ENCODE measurements around the gene CFTR. TPM values are rescaled to one million over a fixed set of nuclear protein-coding genes. Genes with fewer than 3 reads are reported as not detected.

CFTR gene
- total RNA-seq, 2 experiments from 2014 or later = not detected

DNA sequence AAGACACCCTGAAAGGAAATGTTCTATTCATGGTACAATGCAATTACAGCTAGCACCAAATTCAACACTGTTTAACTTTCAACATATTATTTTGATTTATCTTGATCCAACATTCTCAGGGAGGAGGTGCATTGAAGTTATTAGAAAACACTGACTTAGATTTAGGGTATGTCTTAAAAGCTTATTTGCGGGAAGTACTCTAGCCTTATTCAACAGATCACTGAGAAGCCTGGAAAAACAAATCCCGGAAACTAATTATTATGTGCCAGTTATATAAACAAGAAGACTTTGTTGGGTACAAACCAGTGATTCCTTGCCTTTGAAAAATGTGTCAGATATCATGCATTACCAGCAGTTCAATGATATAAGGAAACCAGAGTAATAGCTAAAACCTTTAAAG lies 160.1 kb downstream of the CFTR start:
- ChIA-PET CTCF (no interaction called here), POLR2A (no interaction called here)

DNA sequence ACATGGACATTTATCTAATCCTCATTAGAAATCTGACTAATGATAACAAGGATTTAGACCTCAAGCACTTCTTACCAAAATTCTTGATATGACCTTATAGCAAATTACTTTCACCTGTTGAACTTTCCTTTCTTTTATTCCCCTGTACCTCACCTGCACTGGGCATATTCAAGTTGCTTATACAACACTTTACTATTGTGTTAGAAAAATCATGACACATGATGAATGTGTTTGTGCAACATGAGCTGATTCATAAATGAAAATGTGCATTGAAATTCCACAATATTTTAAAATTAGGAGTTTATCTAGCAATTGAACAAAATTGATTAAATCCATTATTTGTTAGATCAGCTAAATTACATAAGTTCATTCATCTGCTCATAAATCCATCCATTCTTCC lies 160.6 kb downstream of the CFTR start:
- CTCF ChIA-PET = no interaction called here
- POLR2A ChIA-PET = no interaction called here

DNA sequence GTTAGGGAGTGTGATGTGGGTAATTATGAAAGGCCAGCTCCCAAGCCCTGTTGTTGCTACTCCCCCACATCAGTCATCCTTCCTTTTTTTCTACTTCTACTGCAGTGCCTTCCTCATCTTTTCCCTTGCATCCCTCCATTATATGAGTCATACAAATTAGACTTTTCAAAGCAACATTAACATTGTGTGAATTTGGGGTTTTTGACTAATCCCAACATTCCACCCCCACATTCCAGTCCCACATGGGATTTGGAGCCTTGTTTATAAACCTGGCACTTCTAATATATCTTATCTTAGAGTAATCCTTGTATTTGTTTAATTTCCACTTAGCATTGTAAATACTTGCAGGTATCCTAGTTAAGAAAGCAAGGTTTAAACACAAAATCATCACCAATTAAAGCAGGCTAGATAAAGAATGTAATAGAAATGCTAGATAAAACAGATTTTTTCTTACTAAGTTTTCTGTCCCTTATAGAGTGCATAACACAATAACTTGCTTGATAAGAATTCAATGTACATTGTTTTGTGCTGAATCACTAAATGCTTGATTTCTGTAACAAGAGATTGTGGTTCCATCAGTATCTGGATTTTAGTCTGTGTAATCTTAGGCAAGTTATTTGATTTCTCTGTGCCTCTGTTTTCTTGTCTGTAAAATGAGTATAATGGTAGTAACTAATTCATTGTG lies 165.8 kb downstream of the CFTR start:
- ChIA-PET POLR2A (no interaction called here), CTCF (no interaction called here)

DNA sequence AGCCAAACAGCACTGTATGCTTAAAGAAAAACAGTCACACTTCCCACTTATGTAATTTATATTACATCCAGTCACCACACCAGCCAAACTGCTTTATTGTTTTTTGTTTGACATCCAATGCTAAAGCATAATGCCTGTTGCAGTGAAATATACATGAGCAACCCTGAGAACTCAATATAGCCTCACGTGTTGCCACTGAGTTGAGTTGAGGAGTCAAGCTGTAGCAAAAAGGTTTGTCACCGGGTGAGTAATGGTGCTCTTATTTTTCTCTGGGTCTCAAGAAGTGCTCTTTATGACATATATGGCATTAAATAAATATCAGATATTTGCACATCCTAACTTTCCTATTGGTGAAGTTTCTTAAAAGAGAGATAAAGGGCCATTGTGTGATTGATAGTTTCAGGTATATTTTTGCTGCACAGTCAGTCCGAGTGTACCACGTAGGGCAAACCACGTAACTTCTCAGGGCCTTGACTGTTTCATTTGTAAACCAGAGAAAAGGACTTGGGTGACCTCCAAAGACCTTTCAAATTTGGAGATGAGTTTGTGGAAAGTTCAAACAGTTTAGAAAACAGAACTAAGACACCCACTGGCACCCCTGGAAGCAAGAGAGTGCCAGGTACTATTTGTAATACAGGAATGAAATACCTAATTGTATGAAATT lies 168.5 kb downstream of the CFTR start:
- ChIA-PET CTCF (no interaction called here), POLR2A (no interaction called here)

DNA sequence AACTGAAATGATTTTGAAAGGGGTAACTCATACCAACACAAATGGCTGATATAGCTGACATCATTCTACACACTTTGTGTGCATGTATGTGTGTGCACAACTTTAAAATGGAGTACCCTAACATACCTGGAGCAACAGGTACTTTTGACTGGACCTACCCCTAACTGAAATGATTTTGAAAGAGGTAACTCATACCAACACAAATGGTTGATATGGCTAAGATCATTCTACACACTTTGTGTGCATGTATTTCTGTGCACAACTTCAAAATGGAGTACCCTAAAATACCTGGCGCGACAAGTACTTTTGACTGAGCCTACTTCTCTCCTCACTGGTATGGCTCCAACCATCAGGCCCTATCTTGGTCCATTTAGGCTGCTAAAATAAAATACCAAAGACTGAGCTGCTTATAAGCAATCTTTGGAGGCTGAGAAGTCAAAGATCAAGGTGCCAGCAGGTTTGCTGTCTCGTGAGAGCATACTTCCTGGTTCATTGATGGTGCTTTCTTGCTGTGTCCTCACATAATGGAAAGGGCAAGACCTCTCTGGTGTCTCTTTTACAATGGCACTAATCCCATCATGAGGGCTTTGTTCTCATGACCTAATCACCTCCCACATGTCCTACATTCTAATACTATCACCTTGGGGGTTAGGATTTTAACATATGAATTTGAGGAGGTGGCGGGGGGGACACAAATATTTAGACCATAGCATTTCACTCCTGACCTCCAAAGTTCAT lies 173.3 kb downstream of the CFTR start:
- ChIA-PET POLR2A (no interaction called here), CTCF (no interaction called here)

DNA sequence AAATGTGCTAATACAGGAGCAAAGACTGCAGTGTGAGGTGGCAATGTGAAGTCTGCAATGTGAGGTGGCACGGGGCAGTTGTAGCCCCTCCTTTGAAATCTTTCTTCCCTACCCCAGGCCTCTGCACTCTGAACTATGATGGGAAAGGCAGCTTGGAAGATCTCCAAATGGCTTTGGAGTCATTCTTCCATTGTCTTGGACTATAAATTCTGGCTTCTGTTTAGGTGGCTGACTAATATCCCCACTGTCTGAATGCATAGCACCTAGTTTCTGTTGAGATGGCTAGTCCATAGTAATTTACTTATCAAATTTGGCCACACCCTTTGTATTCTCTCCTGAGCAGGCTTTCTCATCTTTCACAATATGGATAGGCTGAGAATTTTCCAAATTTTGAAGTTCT lies 175.0 kb downstream of the CFTR start:
- ChIA-PET POLR2A (no interaction called here), CTCF (no interaction called here)

DNA sequence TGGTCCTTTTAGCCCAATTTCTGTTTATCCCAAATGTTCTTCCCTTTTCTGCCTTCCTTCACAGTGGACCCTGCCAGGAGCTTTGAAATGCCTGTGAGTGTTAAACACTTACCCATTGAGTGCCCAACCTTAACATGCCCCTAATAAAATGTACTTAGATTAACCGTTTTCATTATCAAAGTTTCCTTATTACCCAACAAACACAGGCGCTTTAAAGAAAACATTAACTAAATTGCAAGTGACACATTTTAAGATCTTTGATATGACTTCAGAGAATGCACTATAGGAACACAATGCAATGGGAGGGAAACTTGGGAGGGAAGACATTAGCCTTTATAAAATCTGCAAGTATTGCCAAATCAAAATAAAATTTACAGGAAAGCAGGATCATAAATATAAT lies 177.0 kb downstream of the CFTR start:
- CTCF ChIA-PET = no interaction called here
- POLR2A ChIA-PET = no interaction called here

DNA sequence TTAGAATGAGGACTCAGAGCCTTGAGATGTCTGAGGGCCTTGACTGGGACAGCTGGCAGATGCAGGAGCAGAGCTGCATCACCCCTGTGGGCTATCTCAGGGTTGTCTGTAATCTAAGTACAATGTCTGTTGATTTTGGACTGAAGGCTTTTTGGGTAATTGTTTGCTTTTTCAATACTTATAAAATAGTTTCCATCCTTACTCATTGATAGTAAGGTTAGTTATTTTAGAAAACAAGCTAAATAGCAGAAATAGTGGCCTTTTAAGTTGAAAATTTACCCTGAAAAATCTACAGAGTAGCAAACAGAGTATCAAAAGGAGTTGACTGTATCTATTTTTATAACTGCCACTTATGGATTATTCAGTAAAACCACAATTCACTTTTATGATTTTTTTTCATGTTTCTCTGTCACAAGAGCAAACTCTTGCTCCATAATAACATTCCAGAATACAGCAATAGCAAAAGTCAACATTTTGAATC lies 179.7 kb downstream of the CFTR start:
- POLR2A ChIA-PET = no interaction called here
- CTCF ChIA-PET = no interaction called here

DNA sequence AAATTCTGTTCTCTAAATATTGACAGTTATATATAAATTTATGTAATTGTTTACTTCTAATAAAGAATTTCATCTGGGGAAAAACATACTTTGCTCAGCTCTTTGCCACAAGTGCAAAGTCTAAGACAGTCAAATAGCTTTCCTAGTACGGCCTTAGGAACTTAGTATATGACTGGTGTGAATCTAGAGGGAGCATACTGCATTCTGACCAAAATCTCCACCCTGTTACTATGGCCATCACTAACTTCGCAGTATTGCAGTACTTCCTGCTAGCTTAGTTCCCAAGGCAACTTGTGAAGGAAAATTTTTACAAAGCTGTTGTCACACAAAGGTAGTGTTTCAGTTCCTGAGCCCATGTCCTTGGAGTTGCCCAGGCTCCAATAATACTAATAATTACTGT lies 181.5 kb downstream of the CFTR start:
- POLR2A ChIA-PET = no interaction called here

DNA sequence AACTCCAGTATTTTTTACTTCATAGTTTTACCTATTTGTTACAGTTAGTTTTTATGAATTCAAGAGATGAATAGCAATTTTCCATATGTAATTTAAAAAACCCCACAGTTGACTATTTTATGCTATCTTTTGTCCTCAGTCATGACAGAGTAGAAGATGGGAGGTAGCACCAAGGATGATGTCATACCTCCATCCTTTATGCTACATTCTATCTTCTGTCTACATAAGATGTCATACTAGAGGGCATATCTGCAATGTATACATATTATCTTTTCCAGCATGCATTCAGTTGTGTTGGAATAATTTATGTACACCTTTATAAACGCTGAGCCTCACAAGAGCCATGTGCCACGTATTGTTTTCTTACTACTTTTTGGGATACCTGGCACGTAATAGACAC lies 184.2 kb downstream of the CFTR start:
- POLR2A ChIA-PET = no interaction called here
- CTCF ChIA-PET = no interaction called here

More for the DNA sequence above, 181.5 kb downstream of the CFTR start:
- CTCF ChIA-PET = no interaction called here

DNA sequence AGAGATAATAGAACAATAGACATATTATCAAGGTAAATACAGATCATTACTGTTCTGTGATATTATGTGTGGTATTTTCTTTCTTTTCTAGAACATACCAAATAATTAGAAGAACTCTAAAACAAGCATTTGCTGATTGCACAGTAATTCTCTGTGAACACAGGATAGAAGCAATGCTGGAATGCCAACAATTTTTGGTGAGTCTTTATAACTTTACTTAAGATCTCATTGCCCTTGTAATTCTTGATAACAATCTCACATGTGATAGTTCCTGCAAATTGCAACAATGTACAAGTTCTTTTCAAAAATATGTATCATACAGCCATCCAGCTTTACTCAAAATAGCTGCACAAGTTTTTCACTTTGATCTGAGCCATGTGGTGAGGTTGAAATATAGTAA lies 185.5 kb downstream of the CFTR start:
- CTCF ChIA-PET = no interaction called here

DNA sequence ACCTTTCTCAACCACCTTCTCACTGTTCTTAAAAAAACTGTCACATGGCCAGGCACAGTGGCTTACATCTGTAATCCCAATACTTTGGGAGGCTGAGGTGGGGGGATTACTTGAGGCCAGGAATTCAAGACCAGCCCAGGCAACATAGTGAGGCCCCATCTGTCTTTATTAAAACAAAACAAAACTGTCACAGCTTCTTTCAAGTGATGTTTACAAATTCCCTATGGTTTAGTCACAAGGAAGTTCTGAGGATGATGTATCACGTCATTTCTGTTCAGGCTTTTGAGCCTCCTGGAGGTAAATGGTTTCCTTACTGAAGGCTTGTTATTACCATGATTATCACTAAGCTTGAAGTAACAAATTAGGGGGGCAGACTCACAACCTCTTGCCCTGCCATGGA lies 186.2 kb downstream of the CFTR start:
- ChIA-PET CTCF (no interaction called here), POLR2A (no interaction called here)

More for the DNA sequence above, 185.5 kb downstream of the CFTR start:
- POLR2A ChIA-PET = no interaction called here

DNA sequence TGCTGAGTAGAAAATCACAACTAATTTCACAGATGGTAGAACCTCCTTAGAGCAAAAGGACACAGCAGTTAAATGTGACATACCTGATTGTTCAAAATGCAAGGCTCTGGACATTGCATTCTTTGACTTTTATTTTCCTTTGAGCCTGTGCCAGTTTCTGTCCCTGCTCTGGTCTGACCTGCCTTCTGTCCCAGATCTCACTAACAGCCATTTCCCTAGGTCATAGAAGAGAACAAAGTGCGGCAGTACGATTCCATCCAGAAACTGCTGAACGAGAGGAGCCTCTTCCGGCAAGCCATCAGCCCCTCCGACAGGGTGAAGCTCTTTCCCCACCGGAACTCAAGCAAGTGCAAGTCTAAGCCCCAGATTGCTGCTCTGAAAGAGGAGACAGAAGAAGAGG lies 186.9 kb downstream of the CFTR start:
- ChIA-PET CTCF (no interaction called here), POLR2A (no interaction called here)

DNA sequence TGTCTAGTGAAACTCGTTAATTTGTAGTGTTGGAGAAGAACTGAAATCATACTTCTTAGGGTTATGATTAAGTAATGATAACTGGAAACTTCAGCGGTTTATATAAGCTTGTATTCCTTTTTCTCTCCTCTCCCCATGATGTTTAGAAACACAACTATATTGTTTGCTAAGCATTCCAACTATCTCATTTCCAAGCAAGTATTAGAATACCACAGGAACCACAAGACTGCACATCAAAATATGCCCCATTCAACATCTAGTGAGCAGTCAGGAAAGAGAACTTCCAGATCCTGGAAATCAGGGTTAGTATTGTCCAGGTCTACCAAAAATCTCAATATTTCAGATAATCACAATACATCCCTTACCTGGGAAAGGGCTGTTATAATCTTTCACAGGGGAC lies 187.6 kb downstream of the CFTR start:
- ChIA-PET POLR2A (no interaction called here), CTCF (no interaction called here)

DNA sequence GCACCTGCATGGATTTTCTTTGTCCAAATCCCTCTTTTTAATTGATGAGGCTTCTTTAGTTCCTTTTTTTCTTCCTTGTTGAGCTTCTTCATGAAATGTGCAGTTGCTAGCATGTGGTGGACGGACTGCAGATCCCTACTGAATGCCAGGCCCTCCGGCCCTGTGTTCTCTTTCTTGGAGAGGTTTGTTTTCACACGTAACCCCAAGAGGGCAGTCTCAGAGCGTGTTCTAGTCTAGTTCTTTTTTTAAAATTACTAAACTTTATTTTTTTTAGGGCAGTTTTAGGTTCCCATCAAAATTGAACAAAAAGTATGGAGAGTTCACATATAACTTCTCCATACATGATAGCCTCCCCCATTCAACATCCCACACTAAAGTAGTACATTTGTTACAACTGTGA lies 190.0 kb downstream of the CFTR start:
- POLR2A ChIA-PET = no interaction called here
- CTCF ChIA-PET = no interaction called here

DNA sequence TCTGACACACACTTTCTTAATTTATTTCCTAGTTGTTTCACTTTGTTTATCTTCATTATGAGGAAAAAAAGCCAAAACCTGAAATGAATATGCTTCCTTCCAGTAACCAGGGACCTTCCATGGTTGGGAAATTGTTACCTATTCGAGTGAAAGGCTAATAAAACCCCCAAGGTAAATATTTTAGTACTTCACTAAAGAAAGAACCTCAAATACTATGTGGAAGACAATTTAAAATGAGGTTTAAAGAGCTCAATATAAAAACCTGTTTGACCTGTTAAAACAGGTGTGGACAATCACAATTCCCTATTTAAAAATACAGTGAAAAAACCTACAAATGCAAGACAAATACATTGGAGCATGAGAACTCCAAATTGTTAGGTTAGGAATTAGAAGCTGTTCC lies 192.6 kb downstream of the CFTR start:
- CTCF ChIA-PET = no interaction called here
- POLR2A ChIA-PET = no interaction called here

DNA sequence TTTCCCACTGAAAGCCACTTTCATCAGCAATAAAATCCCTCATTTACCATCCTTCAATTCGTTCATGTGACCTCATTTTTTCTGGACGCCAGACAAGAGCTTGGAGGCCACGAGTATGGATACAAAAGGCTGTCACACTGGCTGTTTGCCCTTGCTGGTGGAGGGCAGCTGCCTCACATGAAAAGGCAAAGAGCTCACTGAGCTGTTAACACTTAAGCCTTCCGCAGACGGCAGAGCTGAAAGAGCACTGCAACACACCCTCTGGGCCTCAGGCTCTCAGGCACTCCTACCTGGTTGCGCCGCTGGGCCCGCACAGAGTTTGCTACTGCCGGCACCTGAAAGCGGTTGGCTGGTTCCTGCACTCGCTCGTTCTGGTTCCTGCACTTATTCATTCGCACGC lies 193.5 kb downstream of the CFTR start:
- ChIA-PET CTCF (no interaction called here), POLR2A (no interaction called here)

DNA sequence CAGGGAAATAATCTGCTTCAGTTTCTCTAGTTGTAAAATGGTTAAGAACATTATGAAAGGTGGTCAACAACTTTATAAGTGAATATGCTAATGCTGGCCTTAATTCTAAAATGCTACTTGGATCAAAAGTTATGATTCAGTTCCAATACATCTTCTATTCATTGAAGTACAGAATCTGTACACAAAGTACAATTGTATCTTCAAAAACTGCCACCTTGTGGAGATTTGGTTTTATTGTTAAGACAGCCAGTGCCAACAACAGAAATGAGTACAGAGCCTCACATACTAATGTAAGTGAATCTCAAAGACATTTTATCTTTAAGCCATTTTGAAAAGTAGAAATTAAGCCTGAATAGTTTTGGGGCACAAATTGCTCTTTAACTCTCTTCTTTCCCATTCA lies 194.0 kb downstream of the CFTR start:
- ChIA-PET CTCF (no interaction called here), POLR2A (no interaction called here)

DNA sequence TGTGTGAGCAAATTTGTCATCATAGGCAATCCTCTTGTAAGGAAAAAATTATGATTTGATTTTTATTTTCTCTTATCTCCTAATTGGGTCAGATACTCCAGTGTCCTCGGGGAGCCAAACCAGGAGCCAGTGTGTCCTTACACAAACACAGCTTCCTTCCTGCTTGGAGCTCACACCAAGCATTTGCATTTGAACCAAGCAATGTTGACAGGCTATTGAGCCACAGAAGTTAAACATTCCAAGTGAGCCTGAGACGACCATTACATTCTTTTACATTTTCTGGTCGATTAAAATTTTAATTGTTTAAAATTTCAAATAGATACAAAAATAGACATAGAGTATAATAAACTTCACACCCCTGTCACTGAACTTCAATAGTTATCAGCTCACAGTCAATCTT lies 194.8 kb downstream of the CFTR start:
- ChIA-PET POLR2A (no interaction called here), CTCF (no interaction called here)

DNA sequence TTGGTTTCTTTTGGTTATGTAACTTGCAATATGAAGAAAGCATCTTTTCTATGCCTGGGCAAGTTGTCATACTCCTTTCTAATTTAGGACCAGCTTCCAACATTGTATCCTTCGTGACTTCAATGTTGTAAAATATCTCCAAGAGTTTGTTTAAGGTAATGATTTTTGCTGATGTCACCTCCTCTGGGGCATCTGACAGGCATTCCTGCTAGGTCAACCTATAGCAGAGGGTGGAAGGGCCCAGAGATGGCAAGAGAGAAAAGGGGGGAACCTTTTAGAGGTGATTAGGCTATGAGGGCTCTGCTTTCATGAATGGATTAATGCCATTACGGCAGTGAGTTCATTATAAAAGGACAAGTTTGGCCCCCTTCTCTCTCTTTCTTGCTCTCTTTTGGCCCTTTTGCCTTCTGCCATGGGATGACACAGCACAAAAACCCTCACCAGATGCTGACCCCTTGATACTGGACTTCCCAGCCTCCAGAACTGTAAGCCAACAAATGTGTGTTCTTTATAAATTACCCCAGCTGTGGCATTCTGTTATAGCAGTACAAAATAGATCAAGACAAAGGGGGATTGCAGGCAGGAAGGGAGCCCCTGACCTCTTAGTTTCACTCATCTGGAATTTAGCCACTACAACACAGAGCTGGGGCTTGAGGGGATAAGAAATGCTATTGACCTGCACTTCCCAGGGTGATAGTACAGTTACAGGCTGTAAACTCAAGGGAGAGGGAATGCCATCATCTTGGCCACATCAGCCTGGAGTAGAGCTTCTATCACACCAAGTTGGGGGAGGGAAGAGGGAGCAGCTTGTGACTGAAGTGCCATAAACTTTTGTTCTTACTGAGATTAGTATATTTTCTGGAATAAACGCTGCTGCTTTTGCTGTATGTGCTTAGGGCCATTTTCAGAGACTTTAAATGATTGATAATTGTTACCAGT lies 195.9 kb downstream of the CFTR start:
- ChIA-PET POLR2A (no interaction called here), CTCF (no interaction called here)

DNA sequence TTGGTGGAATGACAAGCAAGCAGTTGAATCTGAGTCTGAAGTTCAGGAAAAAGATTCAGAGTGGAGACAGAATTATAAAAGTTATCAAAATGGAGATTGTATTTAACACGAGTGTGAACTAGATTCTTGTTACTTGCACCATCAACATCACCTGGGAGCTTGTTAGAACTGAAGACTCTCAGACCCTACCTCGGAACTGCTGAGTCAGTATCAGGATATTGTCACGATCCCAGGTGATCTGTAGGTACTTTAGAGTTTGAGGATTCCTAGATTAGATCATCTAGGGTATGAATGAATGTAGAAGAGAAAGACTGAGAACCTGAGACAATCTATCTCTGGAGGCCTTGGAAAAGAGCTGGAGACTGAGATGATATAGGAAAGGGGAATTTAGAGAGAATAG lies 199.3 kb downstream of the CFTR start:
- ChIA-PET POLR2A (no interaction called here), CTCF (no interaction called here)
